ENCODE data around the gene ATG9A.

The ATG9A gene

DNA sequence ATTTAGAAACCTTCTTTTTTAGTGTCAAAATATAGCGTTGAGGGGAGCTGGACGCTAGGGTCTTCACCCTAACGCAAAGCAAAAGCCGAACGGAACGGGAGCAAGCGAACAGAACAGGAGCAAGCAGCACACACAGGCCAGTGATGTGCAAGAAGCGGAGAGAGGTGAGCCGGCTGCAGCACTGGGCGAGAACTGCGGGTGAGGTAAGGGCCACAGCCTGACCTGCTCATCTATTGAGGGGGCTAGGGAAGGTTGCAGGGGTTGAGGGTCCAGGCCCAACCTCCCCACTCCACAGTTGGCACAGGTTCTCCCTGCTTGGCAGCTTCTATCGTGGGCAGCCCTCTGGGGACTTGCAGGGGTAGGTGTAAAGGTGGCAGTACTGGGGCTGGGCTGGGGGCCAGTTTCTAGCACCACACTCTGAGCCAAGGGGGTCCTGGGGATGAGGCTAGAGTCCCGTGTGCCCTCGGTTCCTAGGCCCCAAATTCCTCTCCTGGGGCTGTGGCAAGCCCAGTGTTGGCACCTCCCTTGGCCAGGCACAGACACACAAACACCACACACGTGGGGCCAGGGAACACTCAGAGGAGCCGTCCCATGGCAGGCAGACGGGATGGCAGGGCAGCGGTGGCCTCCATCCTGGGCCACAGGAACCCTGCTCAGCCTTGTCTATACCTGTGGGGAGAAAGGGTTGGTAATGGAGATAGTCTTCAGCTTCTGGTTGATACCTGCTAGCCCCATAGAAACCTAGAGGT lies 9.5 kb downstream of the ATG9A start:
- no peak for FAIRE-seq

DNA sequence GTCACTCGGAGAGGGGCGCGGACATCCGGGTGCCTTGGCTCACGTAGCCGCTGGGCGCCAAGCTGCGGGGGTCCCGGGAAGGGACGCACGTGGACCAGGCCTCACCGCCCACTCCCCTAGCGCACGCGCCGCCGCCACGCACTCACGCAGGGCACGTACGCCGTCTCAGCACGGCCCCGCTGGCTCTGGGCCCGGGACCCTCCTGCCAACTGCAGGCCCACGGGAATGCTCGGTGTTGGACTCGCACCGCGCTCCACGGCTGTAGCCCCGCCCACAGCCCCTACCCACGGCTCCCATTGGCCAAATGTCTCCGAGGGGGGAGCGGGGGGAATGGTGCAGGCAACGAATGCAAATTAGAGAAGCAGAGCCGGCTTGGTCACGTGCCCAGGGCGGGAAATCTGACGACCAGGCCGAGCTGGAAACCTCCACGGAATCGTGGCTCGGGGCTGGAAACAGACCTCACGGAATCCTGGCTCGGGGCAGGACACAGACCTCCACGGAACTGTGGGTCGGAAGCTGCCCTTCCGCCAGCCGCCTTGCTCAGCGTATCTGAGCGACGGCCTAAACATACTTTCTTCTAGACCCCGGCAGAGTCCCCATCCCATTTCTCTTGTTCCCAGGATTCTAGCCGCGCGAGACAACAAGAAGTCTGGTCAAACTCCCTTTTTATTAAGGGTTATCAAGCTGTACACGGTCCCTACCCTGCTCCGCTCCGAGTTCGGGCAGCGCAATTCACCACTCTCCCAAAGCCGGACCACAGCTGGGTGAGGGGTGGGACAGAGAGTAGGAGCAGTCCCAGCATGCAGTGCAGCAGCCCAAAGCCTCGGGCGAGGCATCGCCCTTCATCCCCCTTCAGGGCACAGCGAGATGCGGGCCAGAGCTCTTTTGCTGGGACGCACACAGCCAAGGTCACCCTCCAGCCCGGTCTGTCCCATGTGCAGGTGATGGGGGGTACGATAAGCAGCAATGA lies 10.4 kb downstream of the ATG9A start, which contains the start of gene ABCB6:
Gene ABCB6, minus strand, starts transcription at position 227 of the 970 bp plus-strand sequence. CDS start 285 bp downstream, outside the sequence.
- no peak for FAIRE-seq

DNA sequence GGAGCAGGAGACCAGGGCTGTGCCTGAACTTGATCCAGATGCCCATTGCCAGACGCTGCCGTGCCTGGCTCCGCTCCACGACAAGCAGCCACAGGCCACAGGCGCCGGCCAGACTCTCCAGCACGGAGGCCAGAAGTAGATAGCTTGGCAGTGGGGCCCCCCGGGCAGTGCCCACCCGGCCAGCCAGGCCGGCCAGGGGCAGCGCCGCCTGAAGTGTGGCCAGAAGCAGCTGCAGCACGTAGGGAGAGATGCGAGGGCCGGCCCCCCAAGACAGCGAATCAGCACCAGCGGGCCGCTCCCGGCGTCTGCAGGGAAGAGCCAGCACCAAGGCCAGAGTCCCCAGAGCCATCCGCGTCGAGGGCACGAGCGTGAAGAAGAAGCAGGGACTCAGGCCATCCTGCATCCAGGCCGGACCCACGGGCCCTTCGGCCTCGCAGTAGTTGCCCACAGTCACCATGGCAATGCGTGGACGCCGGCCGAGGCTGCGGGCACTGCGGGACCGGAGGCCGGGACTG lies 11.2 kb downstream of the ATG9A start:
- no peak for FAIRE-seq

DNA sequence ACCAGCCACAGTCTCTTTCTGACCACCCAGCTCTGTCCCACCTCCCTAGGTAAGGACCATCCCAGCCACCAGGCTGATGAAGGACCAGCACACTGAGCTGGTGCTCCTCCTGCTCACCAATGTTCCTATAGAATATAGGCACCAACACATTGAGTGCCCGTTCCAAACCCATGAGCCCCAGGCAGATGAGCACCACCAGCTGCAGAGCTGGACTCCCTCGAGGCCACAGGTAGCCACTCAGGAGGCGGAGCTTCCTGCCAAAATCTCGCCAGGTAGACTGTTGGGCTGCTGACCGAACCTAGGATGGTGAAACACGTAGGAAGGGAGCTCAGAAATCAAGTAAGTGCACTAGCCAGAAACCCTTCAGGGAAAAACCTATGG lies 12.9 kb downstream of the ATG9A start:
- no peak for FAIRE-seq

DNA sequence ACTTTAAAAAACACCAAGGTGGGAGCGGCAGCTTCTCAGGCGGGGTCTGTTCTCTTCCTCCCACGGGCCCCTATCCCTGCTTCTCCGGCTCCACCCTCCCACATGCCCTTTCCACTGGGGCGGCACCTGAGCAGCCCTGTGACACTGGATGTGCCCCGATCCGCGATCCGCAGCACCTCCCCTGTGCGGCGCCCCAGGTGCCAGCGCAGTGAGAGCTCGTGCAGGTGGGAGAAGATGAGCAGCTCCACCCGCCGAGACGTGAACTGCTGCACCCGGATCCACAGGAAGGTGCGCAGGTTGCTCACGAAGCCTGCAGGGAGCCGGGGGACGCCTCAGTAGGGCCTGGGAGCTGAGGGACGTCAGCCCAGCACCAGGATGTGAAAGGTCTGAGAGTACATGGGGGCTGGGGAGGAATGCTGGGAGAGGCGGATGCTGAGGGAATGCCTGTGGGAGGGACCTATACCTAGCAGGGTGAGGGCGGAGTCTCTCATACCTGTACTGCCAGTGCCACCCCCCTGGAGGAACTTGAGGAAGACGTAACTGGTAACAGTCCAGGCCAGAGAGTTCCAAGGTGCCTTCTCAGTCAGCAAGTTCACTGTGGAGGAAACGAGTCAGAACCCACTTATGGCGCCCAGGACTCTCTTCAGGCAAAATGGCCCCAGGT lies 13.4 kb downstream of the ATG9A start:
- FAIRE-seq: no peak

DNA sequence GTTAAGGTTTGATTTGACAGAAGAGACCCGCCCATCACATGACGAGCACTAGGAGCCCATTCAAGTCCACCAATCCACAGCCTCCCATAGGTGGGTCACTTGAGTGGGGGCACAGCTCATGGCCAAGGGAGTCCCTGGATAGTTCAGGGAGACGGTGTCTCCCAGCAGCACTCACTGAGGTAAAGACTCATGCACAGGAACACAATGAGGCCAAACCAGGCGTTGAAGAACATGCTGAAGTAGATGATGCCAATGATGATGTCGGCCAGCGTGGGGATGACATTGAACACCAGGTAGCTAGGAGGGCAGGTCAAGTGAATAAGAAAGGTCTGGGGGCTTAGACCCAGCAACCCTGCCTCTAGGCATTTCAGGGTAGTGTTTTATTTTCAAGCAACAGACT lies 14.7 kb downstream of the ATG9A start:
- FAIRE-seq: no peak

DNA sequence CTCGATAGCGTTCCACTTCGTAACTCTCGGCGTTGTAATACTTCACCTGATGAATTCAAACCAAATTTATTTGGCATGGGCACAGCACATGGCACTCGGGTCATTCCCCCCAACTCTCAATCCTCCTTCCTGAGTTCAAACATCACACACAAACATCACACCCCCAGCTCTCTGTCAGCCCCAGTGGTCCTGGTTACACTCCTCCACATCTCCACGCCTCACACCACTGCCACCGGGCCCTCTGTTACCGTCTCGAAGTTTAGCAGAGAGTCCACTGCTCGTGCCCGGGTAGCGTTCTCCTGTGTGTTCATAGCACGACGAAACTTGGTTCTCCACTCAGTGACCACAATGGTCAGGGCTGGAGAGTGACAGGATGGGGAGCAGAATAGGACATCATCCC lies 15.3 kb downstream of the ATG9A start:
- no peak for FAIRE-seq

DNA sequence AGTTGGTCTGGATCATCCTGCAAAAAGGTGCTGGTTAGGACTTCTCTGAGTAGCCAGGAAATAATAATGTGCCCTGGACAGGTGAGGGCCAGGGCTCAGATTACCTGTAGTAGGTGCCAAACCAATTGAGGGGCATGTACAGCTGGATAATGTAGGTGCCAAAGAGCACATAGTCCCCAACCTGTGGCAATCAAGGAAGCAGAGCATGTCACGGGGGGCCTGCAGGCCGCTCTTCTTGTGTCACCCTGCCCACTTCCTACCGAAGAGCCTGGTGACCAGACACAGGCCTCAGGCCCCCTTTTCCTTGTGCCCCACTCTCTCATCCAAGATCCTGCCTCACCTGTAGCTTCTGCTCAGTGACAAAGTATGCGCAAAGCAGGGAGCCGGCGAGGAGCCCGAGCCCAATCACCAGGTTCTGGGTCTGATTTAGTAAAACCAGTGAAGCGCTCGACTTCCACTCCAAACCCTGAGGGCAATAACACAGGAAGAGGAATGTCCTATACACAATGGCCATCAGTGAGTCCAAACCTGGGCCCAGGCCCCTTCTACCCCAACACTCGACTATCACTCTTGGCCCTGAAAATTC lies 15.9 kb downstream of the ATG9A start:
- FAIRE-seq: no peak

DNA sequence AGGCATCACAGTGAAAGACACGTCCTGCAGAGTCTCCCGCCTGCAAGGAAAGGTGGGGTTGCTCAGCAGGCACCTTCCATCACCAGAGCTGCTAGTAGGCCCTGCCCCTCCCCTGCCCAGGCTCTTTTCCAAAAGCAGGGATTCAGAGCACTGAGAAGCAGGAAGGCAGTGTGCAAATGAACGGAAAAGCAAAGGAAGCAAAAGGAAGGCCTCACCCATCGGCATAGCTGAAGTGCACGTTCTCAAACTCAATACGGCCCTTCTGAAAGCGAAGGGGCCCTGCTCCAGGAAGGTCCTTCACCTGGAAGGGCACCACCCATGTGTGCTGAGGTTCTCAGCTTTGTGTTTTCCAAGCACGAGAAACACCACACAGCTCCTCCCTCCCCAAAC lies 16.4 kb downstream of the ATG9A start:
- FAIRE-seq: no peak

DNA sequence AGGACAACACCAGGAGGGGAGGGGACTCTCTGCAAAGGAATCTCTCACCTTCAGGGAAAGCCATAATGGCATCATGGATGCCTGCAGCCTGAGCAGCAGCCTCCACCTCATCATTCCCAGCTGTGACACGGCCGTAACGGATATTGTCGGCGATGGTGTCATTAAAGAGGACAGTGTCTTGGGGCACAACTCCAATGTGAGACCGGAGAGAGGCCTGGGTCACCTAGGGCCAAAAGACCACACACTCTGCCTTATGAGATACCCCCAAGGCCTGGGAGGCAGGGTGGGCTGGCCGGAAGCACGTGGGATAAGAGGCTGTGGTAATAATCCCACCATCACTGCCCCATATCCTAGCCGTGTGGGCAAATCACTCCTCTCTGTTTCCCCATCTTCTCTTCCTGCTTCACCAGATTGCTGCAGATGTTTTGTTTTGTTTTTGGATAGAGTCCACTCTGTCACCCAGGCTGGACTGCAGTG lies 18.5 kb downstream of the ATG9A start:
- FAIRE-seq: no peak

DNA sequence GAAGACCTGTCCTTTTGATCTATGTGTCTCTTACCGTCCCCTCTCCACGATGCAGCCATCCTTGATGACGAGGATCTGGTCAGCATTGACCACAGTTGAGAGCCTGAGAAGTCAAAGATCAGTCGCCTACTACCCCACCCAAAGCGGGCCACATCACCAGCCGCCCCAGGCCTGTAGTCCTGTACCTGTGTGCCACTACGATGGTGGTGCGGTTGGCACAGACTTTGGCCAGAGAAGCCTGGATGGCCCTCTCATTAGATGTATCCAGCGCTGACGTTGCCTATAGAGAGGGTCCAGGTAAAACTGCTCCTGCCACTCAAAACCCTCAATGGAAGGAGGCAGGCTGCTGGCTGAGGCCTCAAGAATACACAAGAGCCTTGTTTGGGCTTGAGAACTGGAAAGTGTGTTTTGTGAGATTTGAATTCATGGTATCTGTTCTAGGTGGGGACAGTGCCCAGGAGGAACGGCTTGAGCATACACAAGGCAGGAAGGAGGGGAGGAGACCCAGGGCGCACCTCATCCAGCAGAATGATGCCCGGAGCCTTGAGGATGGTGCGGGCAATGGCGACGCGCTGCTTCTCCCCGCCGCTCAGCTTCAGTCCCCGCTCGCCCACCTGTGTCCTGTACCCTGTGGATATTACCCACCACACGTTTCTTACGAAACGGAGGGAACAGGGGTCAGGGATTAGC lies 19.1 kb downstream of the ATG9A start:
- FAIRE-seq: no peak

DNA sequence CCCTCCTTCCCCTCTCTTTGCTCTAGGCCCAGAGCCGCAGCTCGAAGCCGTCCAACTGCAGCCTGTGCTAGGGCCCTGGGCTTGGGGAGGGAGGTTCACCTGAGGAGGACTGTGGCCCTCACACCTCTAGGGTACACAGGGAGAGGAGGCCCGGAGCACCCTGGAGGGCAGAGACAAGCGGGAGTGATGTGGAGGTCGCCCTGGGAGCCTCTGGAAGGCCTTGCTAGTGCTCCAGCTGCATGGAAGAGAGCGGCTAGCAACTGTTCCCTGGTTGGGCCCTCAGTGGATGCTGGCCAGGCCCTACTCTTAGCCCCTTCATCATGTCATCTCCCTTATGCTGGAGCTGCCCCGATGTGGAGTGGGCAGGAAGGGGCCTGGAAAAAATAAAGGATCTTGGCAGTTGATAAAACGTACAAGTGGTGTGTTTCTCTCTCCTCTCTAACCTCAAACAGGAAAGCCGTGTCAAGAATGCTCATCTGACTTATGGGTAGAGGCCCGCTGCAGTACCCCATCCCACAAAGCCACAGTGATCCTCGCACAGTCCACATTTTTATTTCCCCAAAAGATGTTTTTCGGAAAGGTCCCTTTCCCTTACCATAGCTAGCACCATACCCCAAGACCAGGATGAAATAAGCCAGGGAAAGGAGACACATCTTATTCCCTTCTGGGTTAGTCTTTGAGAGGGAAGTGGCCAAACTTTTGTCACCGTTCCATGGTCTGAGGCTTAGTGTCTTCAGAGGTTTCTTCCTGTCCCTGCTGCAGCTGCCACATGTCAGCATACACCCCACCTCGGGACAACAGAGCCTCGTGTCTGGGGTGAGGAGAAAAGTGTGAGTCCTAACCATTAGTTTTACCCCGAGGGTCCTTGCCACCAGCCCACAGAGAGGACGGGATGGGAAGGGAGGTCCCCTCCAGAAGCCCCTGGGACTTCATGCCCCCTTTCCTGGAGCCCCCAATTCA lies 19.9 kb downstream of the ATG9A start:
- no peak for FAIRE-seq

DNA sequence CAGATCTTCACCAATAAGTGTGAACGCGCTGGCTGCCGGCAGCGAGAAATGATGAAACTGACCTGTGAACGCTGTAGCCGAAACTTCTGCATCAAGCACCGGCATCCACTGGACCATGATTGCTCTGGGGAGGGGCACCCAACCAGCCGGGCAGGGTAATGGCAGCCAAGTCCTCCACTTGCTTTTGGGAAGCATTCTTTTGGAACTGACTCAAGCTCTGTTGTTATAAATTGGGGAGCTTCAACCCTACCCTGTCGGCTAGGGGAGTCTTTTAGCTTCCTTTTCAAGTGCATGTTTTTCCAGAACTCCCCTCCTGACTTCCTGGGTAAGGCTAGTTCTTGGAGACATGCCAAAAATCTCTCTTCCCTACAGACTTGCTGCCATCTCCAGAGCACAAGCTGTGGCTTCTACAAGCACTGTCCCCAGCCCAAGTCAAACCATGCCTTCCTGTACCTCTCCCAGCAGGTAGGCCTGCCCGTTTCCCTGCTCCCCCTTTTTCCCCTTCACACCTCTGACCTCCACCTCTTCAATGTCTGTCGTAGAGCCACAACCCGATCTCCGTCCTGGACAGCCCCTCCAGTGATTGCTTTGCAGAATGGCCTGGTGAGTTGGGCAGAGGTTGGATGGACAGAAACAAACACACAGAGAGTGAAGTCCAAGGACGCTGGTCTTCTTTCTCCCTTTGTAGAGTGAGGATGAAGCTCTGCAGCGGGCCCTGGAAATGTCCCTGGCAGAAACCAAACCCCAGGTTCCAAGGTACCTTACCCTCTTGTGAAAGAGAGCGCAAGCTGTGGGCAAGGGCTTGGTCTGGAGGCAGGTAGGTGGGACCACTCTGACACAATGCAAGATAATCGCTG lies 21.3 kb downstream of the ATG9A start:
- no peak for FAIRE-seq

DNA sequence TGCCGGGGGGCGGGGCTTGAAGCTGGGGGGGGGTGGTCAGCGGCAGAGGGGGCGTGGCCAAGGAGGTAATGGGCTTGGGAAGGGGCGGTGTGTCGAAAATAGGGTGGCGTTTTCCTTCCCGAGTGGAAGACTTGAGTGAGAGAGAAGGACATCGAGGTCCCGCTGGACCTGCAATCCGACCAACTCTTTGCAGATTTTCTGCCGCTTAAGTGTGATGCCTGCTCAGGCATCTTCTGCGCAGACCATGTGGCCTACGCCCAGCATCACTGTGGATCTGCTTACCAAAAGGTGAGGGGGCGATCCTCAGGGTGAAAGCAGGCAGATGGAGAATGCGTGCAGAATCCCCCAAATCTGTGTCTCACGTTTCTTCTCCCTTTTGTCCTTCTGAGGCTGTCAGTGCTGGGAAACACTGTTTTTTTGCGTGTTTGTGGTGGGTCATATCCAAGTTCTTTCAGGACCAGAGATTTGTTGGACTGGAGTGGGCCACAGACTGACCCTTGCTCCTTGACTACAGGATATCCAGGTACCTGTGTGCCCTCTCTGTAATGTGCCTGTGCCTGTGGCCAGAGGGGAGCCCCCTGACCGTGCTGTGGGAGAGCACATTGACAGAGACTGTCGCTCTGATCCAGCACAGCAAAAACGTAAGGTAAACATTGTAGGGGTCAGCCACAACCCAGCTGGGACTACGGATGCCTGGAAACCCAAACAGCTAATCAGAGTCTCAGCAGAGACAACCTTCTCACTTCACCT lies 22.1 kb downstream of the ATG9A start:
- no peak for FAIRE-seq

DNA sequence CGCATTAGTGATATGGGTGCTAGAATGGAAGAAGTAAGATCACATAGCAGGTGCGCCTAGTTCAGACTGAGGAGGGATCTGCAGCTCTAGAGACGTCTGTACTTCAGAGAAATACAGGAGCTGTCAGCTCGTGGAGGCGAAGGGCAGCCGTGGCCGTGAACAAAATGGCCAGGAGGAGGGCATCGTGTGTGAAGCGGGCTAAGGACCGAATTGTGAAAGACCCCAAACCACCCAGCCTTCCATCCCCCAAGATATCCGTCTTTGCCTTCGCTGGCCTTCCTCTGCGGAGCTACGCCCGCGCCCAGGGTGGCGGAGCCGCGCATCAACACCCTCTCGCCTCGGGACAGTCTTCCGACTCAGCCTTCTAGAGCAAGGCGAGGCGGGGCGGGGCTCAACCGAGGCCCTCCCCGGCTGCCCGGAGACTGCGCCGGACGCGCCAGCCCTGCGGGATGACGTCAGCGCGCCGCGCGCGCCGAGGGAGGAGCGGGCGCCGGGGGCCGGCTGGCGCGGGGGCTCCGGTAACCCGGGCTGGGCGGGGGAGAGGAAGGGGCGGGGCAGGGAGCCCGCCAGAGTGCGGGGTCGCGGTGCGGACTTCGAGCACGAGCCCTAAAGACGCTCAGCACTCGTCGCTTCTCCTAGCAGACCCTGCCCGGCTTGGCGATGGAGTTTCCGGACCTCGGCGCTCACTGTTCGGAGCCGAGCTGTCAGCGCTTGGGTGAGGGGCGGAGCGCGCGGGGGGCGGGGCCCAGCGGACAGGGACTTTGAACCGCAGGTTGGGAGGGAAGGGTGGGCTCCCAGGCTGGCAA lies 22.9 kb downstream of the ATG9A start, which contains the start of gene ZFAND2B:
Gene ZFAND2B, plus strand, starts transcription at position 455 of the 806 bp plus-strand sequence. Its CDS starts 206 bp downstream, at position 661.
- FAIRE-seq: no peak

DNA sequence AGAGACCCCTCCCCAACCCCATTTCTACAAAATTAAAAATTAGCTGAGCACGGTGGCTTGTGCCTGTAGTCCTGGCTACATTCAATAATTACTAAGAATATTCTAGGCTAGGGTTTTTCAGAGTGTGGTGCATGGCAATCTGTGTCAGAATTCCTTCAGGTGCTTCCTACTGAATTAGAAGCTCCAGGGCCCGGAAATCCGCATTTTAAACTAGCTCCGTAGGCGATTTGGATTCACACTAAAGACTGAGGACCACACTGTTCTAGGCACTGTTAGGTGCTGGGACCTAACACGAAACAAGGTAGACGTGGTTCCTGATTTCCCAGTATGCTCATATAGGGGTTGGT lies 23.5 kb downstream of the ATG9A start:
- FAIRE-seq: no peak

DNA sequence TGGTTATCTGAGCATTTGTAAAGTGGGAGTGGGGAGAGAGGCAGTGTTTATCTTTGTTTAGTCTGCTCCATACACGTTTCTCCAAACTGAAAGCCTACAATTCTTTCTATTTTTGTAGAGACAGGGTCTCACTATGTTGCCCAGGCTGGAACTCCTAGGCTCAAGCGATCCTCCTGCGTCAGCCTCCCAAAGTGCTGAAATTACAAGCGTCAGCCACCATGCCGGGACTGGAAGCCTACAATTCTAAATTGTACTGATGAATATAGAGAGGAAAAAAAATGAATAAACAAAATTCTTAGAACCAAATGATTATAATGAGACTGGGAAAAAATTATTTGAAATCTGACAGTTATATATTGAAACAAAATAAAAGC lies 24.3 kb downstream of the ATG9A start:
- FAIRE-seq: no peak

All from A204.1 (cell line).